ENCODE measurements around the gene MRTFB.

DNA sequence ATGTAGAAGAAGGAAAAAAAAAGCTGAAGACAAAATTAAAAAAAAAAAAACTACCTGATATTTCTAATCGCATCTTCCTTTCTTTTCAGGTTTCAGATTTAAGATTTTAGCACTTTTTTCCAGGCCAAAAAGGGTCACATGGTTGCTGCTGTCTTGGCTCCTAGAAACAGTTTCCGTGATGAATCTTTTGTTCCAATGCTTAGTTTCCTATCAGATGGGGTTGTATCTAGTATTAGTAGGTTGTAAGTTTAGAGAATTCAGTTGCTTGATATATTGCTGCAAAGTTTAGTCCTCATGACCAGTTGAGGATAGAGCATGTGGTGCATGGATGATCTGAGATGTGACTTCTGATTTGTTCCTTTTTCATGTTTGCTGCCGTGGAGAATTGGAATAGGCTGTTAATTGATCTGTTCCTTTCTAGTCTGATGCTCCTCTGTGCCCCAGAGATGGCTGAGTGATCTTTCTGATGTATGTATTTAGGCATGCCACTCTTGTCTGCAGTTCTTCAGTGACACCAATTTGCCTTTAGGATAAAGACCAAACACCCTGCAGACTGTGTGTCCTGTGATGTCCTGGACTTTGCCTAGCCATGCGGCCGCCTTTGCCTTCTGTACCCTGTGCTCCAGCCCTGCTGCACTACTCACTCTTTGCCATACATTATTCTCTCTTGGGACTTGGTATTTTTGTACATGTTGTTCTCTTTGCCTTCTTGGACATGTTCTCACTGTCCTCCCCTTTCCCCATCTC lies 94.0 kb downstream of the MRTFB start:
- TF ChIP-seq MAX (IDR thresholded peaks at IDR 0.05; ENCODE audit: insufficient read depth, insufficient read length) (no peak), JUN (IDR thresholded peaks at IDR 0.05; ENCODE audit: borderline replicate concordance, insufficient read depth, insufficient read length, low read depth) (no peak), POLR2A (IDR thresholded peaks at IDR 0.05; ENCODE audit: low read depth, low read length) (no peak)
- TF ChIP-seq, protein P1, sequence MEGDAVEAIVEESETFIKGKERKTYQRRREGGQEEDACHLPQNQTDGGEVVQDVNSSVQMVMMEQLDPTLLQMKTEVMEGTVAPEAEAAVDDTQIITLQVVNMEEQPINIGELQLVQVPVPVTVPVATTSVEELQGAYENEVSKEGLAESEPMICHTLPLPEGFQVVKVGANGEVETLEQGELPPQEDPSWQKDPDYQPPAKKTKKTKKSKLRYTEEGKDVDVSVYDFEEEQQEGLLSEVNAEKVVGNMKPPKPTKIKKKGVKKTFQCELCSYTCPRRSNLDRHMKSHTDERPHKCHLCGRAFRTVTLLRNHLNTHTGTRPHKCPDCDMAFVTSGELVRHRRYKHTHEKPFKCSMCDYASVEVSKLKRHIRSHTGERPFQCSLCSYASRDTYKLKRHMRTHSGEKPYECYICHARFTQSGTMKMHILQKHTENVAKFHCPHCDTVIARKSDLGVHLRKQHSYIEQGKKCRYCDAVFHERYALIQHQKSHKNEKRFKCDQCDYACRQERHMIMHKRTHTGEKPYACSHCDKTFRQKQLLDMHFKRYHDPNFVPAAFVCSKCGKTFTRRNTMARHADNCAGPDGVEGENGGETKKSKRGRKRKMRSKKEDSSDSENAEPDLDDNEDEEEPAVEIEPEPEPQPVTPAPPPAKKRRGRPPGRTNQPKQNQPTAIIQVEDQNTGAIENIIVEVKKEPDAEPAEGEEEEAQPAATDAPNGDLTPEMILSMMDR (IDR thresholded peaks at IDR 0.05; ENCODE audit: extremely low read depth in 1 of 2, insufficient read depth in 1 of 2, low read depth in 1 of 2, low read length in 2 of 2) = no peak

Data from endothelial cell of umbilical vein (primary cell).